Mesodermal cell (in vitro differentiated cells): ENCODE data around the gene YKT6.

Experiments
- H3K27ac ChIP-seq: 2 replicates; pipeline ENCODE4 v1.7.0; 2013; ENCODE audit warnings: mild to moderate bottlenecking, low read depth, low read length, moderate library complexity; ENCODE audit not compliant: severe bottlenecking
- H3K36me3 ChIP-seq: 2 replicates; pipeline ENCODE4 v1.7.1; 2013; ENCODE audit warnings: mild to moderate bottlenecking, low read length, moderate library complexity; ENCODE audit not compliant: control insufficient read depth, insufficient read depth
- H3K4me1 ChIP-seq: one replicate; pipeline ENCODE4 v1.7.1; 2013; ENCODE audit warnings: mild to moderate bottlenecking, low read length; ENCODE audit not compliant: insufficient read depth, control insufficient read depth, poor library complexity, severe bottlenecking
- H3K4me3 ChIP-seq: 2 replicates; pipeline ENCODE4 v1.7.0; 2013; ENCODE audit warnings: low read length, control low read depth, mild to moderate bottlenecking; ENCODE audit not compliant: insufficient read depth, poor library complexity, severe bottlenecking; ENCODE audit errors: extremely low read depth
- H3K9me3 ChIP-seq: 2 replicates; pipeline ENCODE4 v1.7.1; 2013; ENCODE audit warnings: mild to moderate bottlenecking, low read length, moderate library complexity; ENCODE audit not compliant: control insufficient read depth
- WGBS, 2 experiments: methylation state at CpG; one replicate each; pipeline ENCODE4 v1.1.5; 2013; ENCODE audit warnings: missing lambda C conversion rate in 2 of 2; ENCODE audit not compliant: insufficient coverage in 2 of 2; 5-methylcytosine and 5-hydroxymethylcytosine counted together

The YKT6 gene

GRCh38 chr7:44235582-44236332, 35.0 kb downstream of the YKT6 start:
- no peaks in the 10 kb centered on the region for H3K36me3 ChIP-seq
- no peaks in the 10 kb centered on the region for H3K9me3 ChIP-seq
- H3K4me3 ChIP-seq: no peak overlapping the region
- no peak overlapping the region for H3K27ac ChIP-seq
- H3K4me1 ChIP-seq: peaks cover 11% of the 10 kb centered on the region
- WGBS, 2 experiments: 92 to 96% methylated on average over 14 to 20 of the region's 22 CpGs

- no peaks in the 10 kb centered on the region for H3K36me3 ChIP-seq
- no peak overlapping the region for H3K4me3 ChIP-seq
- no peaks in the 10 kb centered on the region for H3K9me3 ChIP-seq
- H3K4me1 ChIP-seq: peaks cover 11% of the 10 kb centered on the region
- no peak overlapping the region for H3K27ac ChIP-seq
- WGBS, 2 experiments: 66 to 100% methylated on average over 1 to 2 of the region's 4 CpGs
These were observed 35.6 kb downstream of the YKT6 start for GRCh38 chr7:44236333-44236728.

- Histone ChIP-seq H3K9me3 (no peaks in the 10 kb centered on the region), H3K4me3 (no peak overlapping the region), H3K36me3 (no peaks in the 10 kb centered on the region), H3K4me1 (peaks cover 11% of the 10 kb centered on the region), H3K27ac (no peak overlapping the region)
- 90 to 98% methylated on average over 10 of the region's 10 CpGs for WGBS, 2 experiments
These were observed 36.9 kb downstream of the YKT6 start for GRCh38 chr7:44237696-44238095.

- peaks cover 11% of the 10 kb centered on the region for H3K4me1 ChIP-seq
- no peaks in the 10 kb centered on the region for H3K9me3 ChIP-seq
- no peaks in the 10 kb centered on the region for H3K36me3 ChIP-seq
- WGBS, 2 experiments: 86 to 92% methylated on average over 16 of the region's 17 CpGs
- H3K4me3 ChIP-seq: no peak overlapping the region
- H3K27ac ChIP-seq: no peak overlapping the region
These were observed 37.4 kb downstream of the YKT6 start for GRCh38 chr7:44238116-44238695.

- Histone ChIP-seq H3K9me3 (no peaks in the 10 kb centered on the region), H3K4me3 (no peak overlapping the region), H3K27ac (no peak overlapping the region), H3K4me1 (peaks cover 11% of the 10 kb centered on the region), H3K36me3 (no peaks in the 10 kb centered on the region)
- WGBS, 2 experiments: 89 to 91% methylated on average over 22 to 24 of the region's 24 CpGs
These were observed 38.6 kb downstream of the YKT6 start for GRCh38 chr7:44239361-44239760.

GRCh38 chr7:44240376-44240775, 39.6 kb downstream of the YKT6 start:
- Histone ChIP-seq H3K4me3 (no peak overlapping the region), H3K27ac (no peak overlapping the region), H3K9me3 (no peaks in the 10 kb centered on the region), H3K36me3 (no peaks in the 10 kb centered on the region), H3K4me1 (peaks cover 11% of the 10 kb centered on the region)
- 82 to 84% methylated on average over 16 of the region's 16 CpGs for WGBS, 2 experiments

GRCh38 chr7:44240983-44241510, 40.3 kb downstream of the YKT6 start:
- Histone ChIP-seq H3K4me1 (peaks cover 6% of the 10 kb centered on the region), H3K4me3 (no peak overlapping the region), H3K9me3 (no peaks in the 10 kb centered on the region), H3K36me3 (no peaks in the 10 kb centered on the region), H3K27ac (no peak overlapping the region)
- WGBS, 2 experiments: 44 to 52% methylated on average over 9 of the region's 10 CpGs

GRCh38 chr7:44242091-44242490, 41.3 kb downstream of the YKT6 start:
- no peak overlapping the region for H3K27ac ChIP-seq
- H3K4me3 ChIP-seq: no peak overlapping the region
- no peaks in the 10 kb centered on the region for H3K4me1 ChIP-seq
- H3K9me3 ChIP-seq: no peaks in the 10 kb centered on the region
- WGBS, 2 experiments: 89 to 97% methylated on average over 9 to 10 of the region's 10 CpGs
- H3K36me3 ChIP-seq: no peaks in the 10 kb centered on the region

- Histone ChIP-seq H3K4me1 (no peaks in the 10 kb centered on the region), H3K27ac (no peak overlapping the region), H3K36me3 (no peaks in the 10 kb centered on the region), H3K9me3 (no peaks in the 10 kb centered on the region), H3K4me3 (no peak overlapping the region)
- WGBS, 2 experiments: 55 to 58% methylated on average over 6 of the region's 8 CpGs
These were observed 43.5 kb downstream of the YKT6 start for GRCh38 chr7:44244282-44244681.

GRCh38 chr7:44246396-44247113, 45.8 kb downstream of the YKT6 start:
- Histone ChIP-seq H3K27ac (no peak overlapping the region), H3K4me3 (no peak overlapping the region), H3K4me1 (no peaks in the 10 kb centered on the region), H3K36me3 (no peaks in the 10 kb centered on the region), H3K9me3 (no peaks in the 10 kb centered on the region)
- 92 to 94% methylated on average over 7 of the region's 7 CpGs for WGBS, 2 experiments
